AG08396 (cell line): ENCODE measurements around the gene MARK1.

ENCODE experiments used
- DNase-seq: peaks from one replicate; pipeline ENCODE4 v3.0.0; 2012; ENCODE audit warnings: low spot score, mixed read lengths

The MARK1 gene

DNA sequence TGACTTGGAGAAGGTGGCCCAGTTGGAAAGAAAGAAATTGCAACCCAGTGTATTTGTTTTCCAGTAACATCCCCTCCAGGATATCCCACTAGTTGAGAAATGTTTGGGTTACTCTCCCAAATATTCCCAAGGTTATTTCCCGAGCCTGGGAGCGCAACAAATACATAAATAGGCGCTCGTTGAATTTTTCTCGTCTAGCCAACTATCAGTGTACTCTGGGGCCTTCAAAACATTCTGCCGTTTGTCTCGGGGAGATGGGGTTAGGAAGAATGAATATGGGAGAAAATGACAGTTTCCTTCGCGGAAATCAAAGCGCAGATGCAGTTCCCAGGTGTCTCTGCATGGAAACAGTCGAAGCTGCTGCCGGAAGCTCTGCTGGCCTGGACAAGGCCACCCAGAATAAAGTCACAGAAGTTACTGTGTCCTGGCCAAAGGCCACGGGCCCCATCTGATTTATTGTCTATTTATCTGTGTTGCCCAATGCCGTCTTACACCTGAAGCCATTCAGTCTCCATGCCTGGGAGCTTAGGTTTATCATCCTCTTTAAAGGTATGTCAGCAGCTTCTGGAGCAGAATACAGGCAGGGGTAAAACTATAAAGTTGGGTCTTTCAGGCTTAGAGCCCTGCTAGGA is 163.2 kb downstream of the MARK1 start:
- no peak for DNase-seq

GRCh38 chr1:220692436-220693228 is 164.7 kb downstream of the MARK1 start:
- no peak for DNase-seq

DNA sequence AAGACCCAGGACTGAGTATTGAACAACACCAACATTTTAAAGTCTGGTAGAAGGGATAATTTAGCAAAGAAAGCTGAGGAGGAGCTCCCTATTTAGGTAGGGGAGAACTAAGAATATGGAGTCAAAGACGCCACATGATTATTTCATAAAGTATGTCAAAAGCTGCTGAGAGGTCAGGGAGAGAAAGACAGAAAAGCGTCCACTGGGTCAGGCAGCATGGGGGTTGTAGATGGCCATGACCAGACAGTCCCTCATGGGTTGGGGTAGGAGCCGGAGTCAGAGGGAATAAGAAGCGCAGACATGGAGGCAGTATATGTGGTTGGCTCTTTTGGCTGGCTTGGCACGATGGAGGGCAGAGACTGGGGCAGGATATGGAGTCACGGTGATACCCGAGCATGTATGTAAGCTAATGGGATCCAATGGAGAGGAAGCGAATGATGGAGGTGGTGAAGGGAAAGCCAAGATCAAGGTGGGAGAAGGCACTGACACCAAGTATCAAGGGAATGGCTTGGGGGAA is 167.0 kb downstream of the MARK1 start:
- DNase-seq: no peak

- DNase-seq: no peak
Observed at GRCh38 chr1:220695426-220695825, 167.5 kb downstream of the MARK1 start.

- no peak for DNase-seq
Observed at GRCh38 chr1:220696226-220696862, 168.4 kb downstream of the MARK1 start.

DNA sequence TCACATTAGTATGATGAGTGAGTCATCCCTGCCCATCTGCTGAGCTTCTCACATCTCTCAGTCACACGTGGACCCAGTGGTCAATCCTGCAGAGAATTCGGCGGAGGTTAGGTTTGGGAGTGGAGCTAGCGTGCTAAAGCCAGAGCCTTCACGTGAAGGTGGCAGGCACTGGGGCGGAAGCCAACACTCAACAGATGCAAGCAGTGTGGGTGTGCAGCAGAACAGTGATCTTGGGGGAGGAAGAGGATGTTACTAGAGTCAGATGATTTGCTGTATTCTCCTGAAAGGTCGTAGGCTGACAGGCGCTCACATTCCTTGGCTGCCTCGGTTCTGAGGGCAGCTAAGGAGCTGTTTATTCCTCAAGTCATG is 168.9 kb downstream of the MARK1 start:
- DNase-seq: no peak

DNA sequence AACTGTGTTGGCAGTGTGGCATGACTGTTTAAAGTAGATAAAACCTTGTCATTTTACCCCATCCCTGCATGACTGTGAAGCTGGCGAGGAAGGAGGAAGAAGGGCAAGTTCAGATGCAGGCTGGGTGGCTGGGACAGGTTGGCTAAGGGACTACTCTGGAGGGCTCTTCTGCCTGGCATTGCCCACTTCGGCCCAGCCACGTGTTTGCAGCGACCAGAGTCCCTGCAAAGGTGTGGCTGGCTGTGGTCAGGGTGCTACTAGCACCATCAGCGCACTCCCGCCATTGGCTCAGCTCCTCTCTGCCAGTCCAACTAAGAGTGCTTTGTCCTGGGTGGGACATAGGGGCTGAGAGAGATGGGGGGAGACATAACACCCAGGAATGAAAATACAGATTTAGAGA is 169.4 kb downstream of the MARK1 start:
- DNase-seq: no peak

GRCh38 chr1:220698607-220699016 is 170.7 kb downstream of the MARK1 start:
- no peak for DNase-seq

GRCh38 chr1:220699044-220699443 is 171.1 kb downstream of the MARK1 start:
- no peak for DNase-seq

- no peak for DNase-seq
Observed at GRCh38 chr1:220700556-220701179, 172.7 kb downstream of the MARK1 start.

DNA sequence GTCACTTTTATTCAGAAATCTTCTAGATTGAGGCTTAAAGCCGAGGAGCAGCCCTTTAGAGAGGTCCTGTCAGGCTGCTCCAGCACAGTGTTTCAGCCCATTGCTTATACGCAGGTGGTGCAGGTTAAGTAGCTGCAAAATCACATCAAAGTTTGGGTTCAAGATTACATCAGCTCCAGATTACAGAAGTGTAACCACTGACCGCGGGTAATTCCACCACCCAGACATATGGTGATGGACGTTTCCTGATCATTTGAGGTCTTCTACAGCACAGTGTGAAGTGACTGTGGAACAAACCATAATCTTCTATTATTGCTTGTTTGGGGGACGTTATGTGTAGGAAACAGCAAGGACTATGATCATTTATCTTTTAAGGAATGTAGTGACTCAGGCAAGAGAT is 174.0 kb downstream of the MARK1 start:
- DNase-seq: no peak

DNA sequence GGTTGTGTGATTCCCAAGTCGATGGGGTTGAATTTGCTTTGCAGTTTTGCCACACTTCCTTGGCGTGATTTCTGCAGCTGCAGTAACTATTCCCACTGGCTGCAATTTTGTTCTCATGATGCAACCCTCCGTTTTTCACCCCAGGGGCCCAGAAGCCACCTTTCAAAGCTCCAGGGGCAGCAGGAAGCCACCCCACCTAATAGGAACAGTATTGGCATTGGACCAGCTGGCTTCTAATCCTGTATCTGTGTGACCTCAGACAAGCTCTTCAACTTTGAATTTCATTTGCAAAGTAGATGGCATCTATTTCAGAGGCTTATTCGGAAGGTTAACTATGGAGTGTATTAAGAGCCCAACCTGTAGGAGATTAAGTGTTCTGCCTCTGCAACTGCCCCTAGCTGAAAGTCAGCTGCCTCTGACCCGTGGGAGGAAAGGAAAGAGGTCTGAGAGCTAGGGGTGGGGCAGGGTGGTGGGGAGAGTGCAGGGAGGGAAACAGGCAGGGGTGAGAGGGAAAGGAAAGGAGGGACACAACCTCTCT is 174.9 kb downstream of the MARK1 start:
- no peak for DNase-seq

DNA sequence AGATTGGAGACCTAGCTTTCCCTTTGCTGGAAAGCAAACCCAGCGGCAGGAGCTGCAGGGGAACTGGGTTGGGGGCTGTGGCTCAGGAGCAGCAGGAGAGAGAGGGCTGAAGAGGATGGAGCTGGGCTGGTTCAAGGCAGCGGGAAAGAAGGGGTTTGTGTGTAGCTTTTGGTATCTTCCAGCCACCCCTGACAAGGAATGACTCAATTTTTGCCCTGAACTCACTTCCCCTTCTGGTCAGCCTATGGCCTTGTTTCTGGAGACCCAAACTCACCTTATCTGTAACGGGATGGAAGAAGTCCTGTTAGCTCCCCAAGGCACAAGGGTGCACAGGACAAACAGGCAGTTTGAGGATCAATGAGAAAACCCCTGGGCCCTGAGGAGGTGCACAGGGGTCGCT is 175.4 kb downstream of the MARK1 start:
- no peak for DNase-seq

GRCh38 chr1:220705782-220706181 is 177.8 kb downstream of the MARK1 start:
- DNase-seq: no peak

DNA sequence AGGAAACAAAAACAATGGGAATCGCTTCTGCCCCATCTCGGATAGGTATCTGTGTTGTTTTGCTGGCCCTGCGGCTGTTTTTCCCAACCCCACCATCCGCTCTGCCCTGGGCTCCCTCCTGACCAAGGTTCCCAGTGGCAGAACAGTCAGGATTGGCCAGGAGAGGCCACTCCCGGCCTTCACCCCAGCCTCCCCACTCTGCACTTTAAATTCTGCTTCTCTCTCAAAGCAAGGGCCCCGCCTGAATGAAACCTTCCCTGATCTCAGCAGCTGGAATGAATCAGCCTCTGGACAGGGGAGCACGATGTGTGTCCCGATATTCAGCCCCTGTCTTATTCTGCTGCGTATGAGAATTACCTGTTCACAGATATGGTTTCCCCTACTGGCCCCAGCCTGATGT is 178.5 kb downstream of the MARK1 start:
- no peak for DNase-seq

GRCh38 chr1:220707160-220707559 is 179.2 kb downstream of the MARK1 start:
- DNase-seq: no peak

GRCh38 chr1:220708244-220708643 is 180.3 kb downstream of the MARK1 start:
- DNase-seq: no peak

DNA sequence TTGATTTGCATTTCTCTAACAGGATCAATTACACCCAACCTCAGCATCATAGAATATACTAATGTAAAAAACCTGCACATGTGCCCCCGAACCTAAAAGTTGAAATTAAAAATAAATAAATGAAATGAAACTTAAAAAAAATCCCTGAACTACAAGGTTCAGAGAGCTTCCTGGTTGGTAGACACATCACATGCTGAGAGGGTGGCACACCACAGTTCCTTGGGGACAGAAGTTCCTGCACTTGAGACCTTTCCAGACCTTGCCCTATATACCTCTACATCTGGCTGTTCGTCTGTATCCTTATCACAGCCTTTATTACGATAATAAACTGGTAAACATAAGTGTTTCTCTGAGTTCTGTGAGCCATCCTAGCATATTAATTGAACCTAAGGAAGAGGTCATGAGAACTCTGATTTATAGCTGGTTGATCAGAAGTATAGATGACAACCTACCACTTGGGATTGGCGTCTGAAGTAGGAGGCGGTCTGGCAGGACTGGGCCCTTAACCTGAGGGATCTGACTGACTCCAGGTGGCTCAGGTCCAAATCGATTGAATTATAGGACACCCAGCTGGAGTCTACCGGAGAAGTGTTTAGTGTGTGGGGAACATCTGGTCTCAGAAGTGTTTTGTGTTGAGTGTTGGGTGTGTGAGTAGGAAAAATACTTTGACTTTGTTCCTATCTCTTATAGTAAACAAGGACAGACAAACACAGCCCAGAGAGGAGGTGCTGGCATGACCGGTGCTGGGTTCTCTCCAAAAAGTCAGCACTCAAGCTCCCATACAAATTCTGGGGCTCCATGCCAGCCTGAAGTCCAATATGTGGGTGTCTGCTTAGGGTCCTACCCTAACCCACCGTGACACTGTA is 181.2 kb downstream of the MARK1 start:
- no peak for DNase-seq

DNA sequence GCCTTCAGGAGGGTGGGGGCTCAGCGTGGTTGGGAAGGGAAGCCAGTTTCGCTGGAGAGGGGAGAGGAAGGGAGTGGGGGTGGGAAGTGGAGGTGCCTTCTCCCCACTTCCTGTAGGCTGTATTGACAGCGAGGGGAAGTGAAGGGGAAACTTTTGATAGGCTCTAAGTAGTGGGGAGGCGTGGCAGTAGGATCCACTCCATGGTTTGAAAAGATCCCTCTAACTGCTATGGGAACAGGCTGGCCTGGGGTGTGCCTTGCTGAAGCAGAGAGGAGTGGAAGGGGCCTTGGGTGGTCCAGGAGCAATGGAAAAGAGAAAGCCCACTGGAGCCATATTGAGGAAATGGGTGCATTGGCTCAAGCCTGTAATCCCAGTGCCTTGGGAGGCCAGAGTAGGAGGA is 182.4 kb downstream of the MARK1 start:
- DNase-seq: no peak

DNA sequence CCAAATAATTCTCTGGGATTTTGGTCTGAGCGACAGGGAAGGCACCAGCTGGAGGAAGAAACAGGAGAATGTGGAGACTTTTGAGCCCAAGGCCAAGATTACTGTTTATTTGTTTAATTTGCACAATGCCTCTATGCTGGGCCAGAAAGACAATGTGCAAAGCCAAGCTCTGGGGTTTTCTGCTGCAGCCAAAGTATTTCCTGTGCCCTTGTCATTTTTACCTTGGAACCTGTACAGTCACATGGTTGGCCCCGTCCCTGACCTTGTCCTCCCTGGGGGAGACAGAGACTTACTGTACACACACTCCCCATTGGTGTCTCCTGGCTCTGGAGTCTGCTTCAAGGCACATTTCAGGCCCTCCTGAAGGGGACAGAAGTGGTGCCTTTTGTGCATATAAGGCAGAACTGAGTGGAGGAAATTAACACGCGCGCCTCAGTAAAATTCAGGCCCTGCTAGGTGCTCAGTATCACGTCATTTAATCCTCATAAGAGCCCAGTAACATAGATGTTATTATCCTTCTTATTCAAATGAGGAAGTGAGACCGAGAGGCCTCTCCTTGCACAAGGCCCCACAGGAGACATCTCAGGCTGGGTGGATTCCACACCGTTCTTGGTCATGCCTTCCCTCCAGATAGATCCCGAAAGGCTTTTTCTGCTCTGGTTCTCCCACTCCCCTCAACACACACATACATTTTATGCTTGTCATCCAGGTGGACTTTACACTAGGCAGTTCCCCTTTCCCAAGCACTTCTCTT is 183.3 kb downstream of the MARK1 start:
- no peak for DNase-seq
